GM18873 (cell line): ENCODE measurements around the gene RPS15.

Source experiments
- ATAC-seq: cut with Tn5 transposase; IDR thresholded peaks from one replicate; pipeline ENCODE4 v1.9.1; 2021; ENCODE audit warnings: mild to moderate bottlenecking, moderate library complexity, moderate number of reproducible peaks; ENCODE audit not compliant: unreplicated experiment, low FRiP score

The RPS15 gene

DNA sequence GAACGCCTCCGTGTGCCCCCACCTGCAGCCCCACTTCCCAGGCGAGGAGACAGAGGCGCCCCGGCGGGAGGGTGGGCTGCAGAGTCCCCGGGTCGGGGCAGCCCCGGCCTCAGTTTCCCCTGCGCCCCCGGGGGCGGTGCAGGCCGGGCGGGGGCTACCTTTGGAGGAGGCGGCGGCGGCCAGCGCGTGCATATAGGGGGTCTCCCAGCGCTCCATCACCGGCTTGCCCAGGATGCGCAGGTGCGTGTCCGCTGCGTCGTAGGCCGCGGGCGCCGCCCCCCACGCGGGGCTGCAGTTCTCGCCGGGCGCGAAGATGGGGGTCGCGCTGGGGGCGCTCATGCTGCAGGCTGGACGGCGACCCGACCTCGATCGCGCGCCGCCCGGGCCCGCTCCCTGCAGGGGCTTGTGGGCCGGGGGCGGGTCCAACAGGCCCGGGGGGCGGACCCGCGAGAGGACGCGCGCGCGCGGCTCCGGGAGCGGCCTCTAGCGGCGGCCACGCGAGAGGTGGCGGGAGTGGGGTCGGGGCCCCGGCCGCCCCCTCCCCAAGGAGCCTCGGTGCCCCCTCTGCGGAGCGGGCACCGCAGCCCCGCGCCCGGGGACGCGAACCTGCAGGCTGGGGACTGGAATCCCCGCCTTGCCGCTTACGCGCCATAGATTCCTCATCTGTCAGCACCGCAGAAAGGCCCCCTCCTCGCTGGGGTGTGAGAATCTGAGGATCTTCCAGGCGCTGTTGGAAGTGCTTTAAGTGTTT lies 36.9 kb upstream of the RPS15 start, which contains the start of gene GAMT:
TSS of gene GAMT (minus strand) at position 405 of the 751 bp plus-strand sequence. CDS start at position 339, 66 bp downstream.
- ATAC-seq = no peak

DNA sequence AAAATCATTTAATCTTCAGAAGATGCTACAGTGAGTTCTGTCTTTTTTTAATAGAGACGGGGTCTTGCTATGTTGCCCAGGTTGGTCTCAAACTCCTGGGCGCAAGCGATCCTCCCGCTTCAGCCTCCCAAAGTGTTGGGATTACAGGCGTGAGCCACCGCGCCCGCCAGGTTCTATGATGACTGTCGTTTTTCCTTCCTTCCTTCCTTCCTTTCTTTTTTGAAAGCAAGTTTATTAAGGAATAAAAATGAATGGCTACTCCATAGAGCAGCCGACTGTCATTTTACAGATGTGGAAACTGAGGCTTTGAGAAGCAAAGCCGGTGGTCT lies 36.3 kb upstream of the RPS15 start:
- no peak for ATAC-seq

DNA sequence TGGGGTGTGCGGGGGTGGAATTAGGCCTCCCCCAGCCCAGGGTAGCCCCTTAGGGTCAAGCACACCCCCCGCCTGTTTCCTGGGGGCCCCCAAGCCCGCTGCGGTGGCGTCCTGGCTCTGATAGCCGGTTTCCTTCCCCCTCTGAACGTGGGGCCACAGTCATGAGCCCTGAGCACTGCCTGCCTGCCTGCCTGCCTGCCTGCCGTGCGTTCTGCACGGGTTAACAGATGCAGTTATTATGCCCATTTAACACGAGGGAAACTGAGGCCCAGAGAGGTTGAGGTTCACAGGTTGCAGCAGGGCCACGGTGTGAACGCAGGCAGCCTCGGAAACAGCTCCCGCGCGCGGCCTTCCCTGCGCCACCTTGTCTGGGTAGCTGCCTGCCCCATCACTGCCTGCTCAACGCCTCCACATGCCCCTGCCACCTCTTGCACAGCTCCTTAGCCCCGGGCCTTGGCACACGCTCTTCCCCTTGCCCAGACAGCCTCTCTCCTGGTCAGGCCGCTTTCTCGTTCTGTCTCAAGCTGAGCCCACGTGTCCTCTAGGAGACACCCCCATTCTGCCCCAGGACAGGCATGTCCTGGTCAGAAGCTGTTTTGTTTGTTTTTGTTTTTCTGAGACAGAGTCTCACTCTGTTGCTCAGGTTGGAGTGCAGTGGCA lies 35.7 kb upstream of the RPS15 start:
- no peak for ATAC-seq

GRCh38 chr19:1406774-1407527 lies 31.2 kb upstream of the RPS15 start:
- peak; percentile 66 for ATAC-seq

DNA sequence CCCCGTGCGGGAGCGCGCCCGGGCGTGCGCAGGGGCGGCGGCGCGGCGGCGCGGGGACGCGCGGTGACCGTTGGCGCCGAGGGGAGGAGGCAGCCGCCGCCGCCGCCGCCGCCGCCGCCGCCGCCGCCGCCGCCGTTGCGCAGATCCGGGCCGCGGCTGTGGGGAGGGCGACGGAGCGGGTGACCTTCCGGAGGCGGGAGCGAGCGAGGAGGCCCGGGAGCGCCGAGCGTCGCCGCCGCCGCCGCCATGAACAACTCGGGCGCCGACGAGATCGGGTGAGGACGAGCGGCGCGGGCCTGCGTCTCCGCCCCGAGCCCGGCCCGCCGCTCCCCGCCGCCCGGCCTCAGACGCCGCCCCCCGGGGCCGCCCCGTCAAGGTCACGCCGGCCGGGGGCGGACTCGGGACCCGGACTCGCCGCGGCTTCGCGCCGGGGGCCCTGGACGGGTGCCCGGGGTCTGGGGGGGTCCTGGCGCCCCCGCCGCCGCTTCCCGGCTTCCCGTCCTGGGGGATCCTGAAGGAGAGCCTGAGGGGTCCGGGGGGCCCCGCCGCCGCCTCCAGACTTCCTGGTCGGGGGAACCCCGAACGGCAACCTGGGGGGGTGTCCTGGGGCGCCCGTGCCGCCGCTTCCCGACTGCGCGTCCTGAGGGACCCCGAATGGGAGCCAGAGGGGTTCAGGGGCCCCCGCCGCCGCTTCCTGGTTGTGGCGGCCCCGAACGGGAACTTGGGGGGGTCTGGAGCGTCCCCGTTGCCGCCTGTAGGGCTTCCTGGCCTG lies 30.5 kb upstream of the RPS15 start, which contains the start of gene DAZAP1:
TSS of gene DAZAP1 (plus strand) at position 59 of the 772 bp plus-strand sequence. CDS start at position 247, 188 bp downstream.
- no peak for ATAC-seq

DNA sequence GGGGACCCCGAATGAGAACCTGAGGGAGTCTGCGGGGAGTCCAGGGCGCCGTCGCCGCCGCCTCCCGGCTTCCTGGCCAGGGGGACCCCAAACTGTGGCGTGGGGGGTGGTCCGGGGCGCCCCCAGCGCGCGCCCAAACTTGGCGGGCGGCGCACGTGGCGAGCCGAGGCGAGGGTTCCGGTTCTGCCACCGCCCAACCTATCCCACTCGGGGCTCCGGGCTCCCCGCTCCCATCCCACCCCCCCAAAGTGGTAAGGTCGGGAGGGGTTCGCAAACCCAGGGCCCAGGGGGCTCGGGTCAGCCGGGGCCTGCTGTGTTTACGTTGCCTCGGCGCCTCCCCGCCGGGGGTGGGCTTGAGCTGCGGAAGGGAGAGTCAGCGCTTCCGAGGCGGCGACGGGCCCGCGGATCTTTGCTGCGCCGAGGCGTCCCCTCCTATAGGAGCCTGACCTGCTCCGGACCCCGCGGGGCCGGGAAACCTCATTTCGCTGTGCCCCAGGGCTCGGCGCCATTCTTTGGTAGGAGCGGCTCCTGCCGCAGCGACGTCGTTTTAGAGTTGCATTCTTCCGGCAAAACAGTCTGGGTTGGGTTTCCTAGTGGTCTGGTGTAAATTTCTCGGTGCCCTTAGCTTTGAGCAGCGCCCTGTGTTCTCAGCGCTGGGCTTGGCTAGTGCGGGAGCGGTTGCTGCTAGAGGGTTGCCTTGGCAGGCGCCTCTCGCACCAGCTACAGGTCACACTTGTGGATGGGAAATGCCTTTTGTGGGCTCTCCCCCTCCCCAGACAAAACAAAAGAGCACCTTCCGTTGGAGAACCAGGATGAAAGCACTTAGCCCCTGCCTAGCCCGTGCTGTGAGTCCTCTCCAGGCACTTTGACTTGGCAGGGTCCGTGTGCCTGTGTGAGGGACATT lies 29.6 kb upstream of the RPS15 start:
- no peak for ATAC-seq

DNA sequence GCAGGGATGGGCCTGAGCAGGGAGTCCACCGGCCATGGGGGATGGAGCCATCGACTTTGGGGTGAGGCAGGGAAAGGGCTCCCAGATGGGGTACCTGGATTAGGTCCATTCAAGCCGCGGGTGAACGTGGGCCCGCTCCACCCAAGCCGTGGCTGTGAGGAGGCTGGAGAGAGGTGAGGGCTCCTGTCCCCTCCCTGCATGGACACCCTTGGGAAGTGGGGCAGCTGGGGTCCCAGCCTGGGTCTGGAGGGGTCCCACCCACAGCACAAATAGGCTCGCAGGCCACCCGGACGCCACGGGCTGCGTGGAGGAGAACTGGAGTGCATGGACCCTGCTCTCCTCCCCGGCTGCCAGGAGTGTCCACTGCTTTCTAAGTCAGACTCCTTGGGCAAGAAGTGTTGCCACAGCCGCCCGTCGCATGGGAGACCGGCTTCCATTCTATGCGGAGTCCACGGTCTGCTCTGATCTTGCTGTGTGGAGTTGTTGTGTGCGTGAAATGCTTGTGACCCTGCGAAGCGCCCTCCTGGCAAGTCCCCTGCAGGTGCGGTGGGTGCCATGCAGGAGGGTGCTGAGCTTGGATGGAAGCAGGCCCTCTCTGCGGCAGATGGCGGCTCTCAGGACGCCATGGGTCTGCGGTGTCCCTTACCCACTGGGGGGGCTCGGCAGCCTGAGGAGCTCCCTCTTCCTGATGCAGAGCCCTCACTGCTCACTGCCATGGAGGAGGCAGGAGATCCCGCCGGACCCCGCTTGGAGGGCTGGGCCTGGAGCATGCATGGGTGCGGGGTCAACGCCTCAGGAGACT lies 28.8 kb upstream of the RPS15 start:
- ATAC-seq = no peak

GRCh38 chr19:1410136-1410786 lies 27.9 kb upstream of the RPS15 start:
- ATAC-seq = no peak

DNA sequence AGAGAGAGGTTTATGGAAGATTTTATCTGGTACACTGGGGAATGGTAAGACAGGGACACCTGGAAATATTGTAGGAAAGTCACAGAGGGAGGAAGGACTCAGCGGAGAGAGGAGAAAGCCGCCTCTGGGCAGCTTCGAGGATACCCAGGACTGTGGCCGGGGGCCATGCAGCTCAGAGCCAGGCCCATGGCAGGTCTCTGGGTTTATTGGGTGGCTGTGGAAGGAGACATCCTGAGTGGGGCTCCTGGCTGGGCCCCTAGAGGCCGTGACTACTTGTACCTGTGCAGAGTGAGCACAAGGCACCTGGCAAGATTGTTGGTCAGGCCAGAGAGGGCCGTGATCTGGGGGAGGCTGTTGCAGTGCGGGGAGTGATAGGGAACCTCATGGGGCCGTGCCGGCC lies 27.4 kb upstream of the RPS15 start:
- ATAC-seq = no peak

GRCh38 chr19:1411255-1412191 lies 26.7 kb upstream of the RPS15 start:
- ATAC-seq = no peak

GRCh38 chr19:1412323-1412923 lies 25.8 kb upstream of the RPS15 start:
- ATAC-seq = no peak

GRCh38 chr19:1412995-1413800 lies 25.0 kb upstream of the RPS15 start:
- ATAC-seq = no peak

DNA sequence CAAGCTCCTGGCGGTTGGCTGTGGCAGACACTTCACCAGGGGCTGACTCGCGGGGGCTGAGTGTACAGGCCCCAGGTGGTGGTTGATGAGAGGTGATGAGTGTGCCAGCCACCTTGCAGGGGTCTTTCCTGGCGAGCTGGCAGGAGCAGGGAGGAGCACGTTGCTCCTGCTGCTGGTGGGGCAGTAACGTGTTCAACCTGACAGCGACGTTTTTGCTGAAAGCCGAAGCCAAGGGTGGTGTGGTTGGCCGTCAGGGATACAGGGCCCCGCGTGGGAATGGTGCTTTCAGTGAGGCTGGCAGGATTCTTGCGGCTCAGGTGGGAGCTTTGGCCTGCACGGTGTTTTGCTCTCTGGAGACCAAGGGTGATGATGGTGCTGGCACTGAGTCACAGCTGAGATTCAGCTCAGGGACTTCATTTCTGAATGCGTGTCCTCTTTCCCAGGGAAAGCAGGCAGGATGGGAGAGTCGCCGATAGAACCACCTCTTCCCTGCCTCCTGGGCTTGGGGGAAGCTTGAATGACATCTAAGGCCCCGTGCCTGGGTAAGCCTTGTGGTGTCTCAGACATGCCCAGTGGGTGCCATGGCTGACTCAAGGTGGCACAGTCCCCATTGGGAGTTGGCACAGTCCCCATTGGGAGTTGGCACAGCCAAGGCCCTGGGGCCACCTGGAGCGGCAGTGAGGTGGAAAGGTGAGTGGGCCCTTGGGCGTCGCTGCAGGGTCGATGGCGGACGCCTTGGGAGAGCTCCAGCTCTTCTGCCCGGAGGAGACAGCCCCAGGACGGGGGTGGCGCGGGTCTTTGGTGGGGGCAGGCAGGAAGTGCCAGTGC lies 22.0 kb upstream of the RPS15 start:
- ATAC-seq = no peak

DNA sequence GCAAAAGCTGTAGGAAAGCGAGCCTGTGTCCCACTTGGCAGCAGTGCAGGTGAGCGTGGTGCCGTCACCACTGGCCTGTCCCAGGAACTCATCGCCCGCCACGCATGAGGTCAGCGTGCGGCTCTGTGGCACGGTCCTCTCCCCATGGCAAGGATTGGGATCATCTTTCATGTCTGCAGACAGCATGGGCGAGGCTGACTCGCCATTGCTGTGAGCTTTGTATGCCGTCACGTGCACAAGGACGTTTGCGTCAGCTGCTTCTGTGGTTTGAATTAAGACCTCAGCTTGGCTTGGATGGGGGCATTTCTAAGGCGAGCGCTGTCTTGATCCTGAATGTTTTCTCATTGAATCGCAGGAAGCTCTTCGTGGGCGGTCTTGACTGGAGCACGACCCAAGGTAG lies 21.1 kb upstream of the RPS15 start:
- ATAC-seq = no peak
